WERI-Rb-1 (cell line): ENCODE measurements around the gene OR5AK2.

Experiments
- DNase-seq: peaks from one replicate; pipeline ENCODE4 v3.0.0-alpha.2; 2020
- H3K27ac ChIP-seq: fragments of 250-450 bp; sonication (Bioruptor Pico); 2 replicates; pipeline ENCODE4 v1.5.1; 2020; ENCODE audit warnings: mild to moderate bottlenecking, moderate library complexity
- H3K27me3 ChIP-seq: fragments of 250-450 bp; sonication (Bioruptor Pico); 2 replicates; pipeline ENCODE4 v1.5.1; 2021; ENCODE audit warnings: mild to moderate bottlenecking, low read depth, moderate library complexity; ENCODE audit not compliant: insufficient read depth, severe bottlenecking
- H3K36me3 ChIP-seq: fragments of 250-450 bp; sonication (Bioruptor Pico); 2 replicates; pipeline ENCODE4 v1.5.1; 2020; ENCODE audit warnings: mild to moderate bottlenecking, moderate library complexity
- H3K4me3 ChIP-seq: 2 replicates; pipeline ENCODE4 v1.5.1; 2011; ENCODE audit warnings: low read depth, mild to moderate bottlenecking, control low read depth, low read length
- H3K9me3 ChIP-seq: fragments of 250-450 bp; sonication (Bioruptor Pico); 2 replicates; pipeline ENCODE4 v1.5.1; 2021; ENCODE audit warnings: mild to moderate bottlenecking, moderate library complexity; ENCODE audit not compliant: severe bottlenecking
- CTCF ChIP-seq: IDR thresholded peaks from 2 replicates; pipeline ENCODE4 v1.5.1; 2011; ENCODE audit warnings: low read depth, mild to moderate bottlenecking, control low read depth, inconsistent platforms, low read length

The OR5AK2 gene

DNA sequence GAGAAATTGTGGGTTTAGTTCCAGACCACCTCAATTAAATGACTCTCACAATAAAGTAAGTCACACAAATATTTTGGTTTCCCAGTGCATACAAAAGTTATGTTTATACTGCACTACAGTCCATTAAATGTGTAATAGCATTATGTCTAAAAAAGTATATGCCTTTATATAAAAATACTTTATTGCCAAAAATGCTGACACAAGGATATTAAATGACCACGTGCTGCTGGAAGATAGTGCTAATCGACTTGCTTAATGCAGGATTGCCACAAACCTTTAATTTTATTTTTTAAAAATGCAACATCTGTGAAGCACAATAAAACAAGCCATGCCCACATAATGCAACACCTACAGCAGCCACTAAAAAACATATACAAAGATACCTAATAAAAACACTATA lies 27.0 kb downstream of the OR5AK2 start:
- no peak for DNase-seq
- Histone ChIP-seq H3K4me3 (no peak overlapping the region), H3K36me3 (no peaks in the 10 kb centered on the region), H3K27ac (no peak overlapping the region), H3K9me3 (no peaks in the 10 kb centered on the region), H3K27me3 (peaks cover 39% of the 10 kb centered on the region)
- no peak for TF ChIP-seq CTCF

DNA sequence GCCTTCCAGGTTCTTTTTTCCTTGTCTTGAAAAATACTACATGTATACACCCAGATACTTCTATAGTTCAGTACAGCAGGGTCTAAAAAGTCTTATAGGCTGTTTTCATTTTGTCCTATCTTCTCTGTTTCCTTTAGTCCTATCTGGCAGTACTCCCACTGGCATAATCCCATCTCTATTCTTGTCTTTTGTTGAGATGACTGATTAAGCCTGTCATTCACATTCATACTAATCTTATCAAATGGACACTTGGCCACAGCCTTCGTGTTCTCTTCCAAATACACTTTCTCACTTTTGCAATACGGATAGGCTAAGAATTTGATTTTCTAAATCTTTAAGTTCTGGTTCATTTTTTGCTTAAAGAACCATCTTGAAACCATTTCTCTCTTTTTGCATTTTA lies 42.8 kb downstream of the OR5AK2 start:
- DNase-seq: no peak
- no peak overlapping the region for H3K27ac ChIP-seq
- TF ChIP-seq CTCF: no peak

More for the DNA sequence above, 42.8 kb downstream of the OR5AK2 start:
- Histone ChIP-seq H3K36me3 (no peaks in the 10 kb centered on the region), H3K27me3 (peaks cover 59% of the 10 kb centered on the region), H3K9me3 (no peaks in the 10 kb centered on the region), H3K4me3 (no peak overlapping the region)
